ES-I3 (cell line): ENCODE measurements around the gene PPP3R1.

Experiments used
- H3K36me3 ChIP-seq: 2 replicates; pipeline ENCODE4 v1.6.1; 2013; ENCODE audit warnings: mild to moderate bottlenecking, low read length, control low read depth, moderate library complexity; ENCODE audit not compliant: insufficient read depth
- H3K4me1 ChIP-seq: 2 replicates; pipeline ENCODE4 v1.6.1; 2013; ENCODE audit warnings: mild to moderate bottlenecking, control low read depth, low read length; ENCODE audit not compliant: insufficient read depth
- H3K9ac ChIP-seq: 2 replicates; pipeline ENCODE4 v1.6.1; 2013; ENCODE audit warnings: low read depth, mild to moderate bottlenecking, low read length, moderate library complexity
- H3K9me3 ChIP-seq: 2 replicates; pipeline ENCODE4 v1.6.1; 2013; ENCODE audit warnings: mild to moderate bottlenecking, low read length, moderate library complexity; ENCODE audit not compliant: control insufficient read depth, insufficient read depth

PPP3R1 gene

GRCh38 chr2:68248806-68249205 lies 3.5 kb downstream of the PPP3R1 start:
- Histone ChIP-seq H3K9ac (no peak overlapping the region), H3K36me3 (no peaks in the 10 kb centered on the region), H3K4me1 (peaks cover 21% of the 10 kb centered on the region; the same call in 1 of the 2 replicates), H3K9me3 (no peaks in the 10 kb centered on the region)

DNA sequence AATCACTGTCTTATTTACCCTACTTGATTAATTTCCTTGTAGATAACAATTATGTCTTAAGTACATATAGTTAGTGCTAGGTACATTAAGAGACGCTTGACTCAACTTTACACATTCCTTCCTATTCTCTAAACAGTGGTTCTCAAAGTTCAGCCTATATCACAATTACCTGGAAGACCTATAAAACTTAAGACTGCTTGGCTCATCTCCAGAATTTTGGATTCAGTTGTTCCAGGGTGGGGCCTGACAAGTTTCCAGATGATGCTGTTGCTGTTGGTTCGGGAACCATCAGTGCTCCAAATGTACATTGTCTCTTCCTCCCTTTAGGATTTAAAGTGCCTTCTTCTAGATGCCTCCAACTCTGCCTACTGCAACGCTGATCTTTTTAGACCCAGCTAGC lies 4.0 kb downstream of the PPP3R1 start:
- no peak overlapping the region for H3K9ac ChIP-seq
- no peaks in the 10 kb centered on the region for H3K9me3 ChIP-seq
- peaks cover 21% of the 10 kb centered on the region; the same call in 1 of the 2 replicates for H3K4me1 ChIP-seq
- no peaks in the 10 kb centered on the region for H3K36me3 ChIP-seq

DNA sequence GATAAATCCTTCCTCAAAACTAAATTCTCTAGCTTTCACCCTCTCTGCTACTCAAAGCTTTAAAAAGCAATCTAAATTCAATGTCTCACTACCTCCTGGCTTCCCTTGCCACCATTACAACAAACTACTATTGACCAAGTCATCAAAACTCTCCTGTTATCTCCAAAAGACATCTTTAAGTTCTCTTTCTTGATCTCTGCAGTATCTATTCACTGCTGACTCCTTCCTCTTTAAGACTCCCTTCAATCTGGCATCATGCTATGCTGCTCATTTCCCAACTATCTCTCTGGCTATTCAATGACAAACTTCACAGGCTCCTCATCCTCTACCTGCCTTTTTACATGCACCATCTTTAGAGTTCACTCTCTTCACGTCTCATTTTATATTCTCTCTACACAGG lies 5.9 kb downstream of the PPP3R1 start:
- Histone ChIP-seq H3K36me3 (no peaks in the 10 kb centered on the region), H3K9me3 (no peaks in the 10 kb centered on the region), H3K9ac (no peak overlapping the region), H3K4me1 (peaks cover 21% of the 10 kb centered on the region; the same call in 1 of the 2 replicates)

GRCh38 chr2:68245672-68246071 lies 6.7 kb downstream of the PPP3R1 start:
- no peak overlapping the region for H3K9ac ChIP-seq
- peaks cover 27% of the 10 kb centered on the region for H3K4me1 ChIP-seq
- H3K9me3 ChIP-seq, result no peaks in the 10 kb centered on the region
- H3K36me3 ChIP-seq, result no peaks in the 10 kb centered on the region

GRCh38 chr2:68245066-68245465 lies 7.3 kb downstream of the PPP3R1 start:
- Histone ChIP-seq H3K4me1 (peaks cover 30% of the 10 kb centered on the region), H3K36me3 (no peaks in the 10 kb centered on the region), H3K9me3 (no peaks in the 10 kb centered on the region), H3K9ac (no peak overlapping the region)

GRCh38 chr2:68244456-68244855 lies 7.9 kb downstream of the PPP3R1 start:
- Histone ChIP-seq H3K4me1 (peaks cover 30% of the 10 kb centered on the region), H3K9ac (no peak overlapping the region), H3K9me3 (no peaks in the 10 kb centered on the region), H3K36me3 (no peaks in the 10 kb centered on the region)

DNA sequence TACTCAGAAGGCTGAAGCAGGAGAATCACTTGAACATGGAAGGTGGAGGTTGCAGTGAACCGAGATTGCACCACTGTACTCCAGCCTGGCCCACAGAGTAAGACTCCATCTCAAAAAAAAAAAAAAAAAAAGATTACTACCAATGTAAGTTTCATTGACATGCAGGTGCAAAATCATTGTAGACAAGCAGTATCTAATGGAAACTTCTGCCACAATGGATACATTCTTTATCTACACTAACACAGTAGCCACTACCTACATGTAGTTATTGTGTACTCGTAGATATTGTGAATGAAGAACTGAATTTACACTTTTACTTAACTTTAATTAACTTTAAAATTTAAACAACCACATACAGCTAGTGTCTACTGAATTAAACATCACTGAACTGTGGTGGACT lies 10.6 kb downstream of the PPP3R1 start:
- no peak overlapping the region for H3K9ac ChIP-seq
- H3K36me3 ChIP-seq, result no peaks in the 10 kb centered on the region
- H3K9me3 ChIP-seq, result no peaks in the 10 kb centered on the region
- H3K4me1 ChIP-seq, result peaks cover 41% of the 10 kb centered on the region

DNA sequence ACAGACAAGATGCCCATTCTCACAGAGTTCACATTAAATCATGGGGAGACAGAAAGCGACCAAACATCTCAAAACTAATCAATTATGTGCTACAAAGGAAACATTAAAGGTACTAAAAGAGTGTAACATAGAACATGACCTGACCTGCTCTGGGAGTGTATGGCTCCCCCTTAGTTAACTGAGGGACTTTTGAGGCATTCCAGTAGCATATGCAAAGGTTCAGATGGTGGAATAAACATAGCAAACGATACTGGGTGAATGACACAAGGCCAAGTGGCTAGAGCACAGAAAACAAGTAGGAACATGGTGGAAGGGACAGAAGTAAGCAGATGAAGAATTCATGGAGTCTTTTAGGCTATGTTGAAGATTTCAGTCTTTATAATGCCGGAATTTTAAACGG lies 11.9 kb downstream of the PPP3R1 start:
- Histone ChIP-seq H3K4me1 (peaks cover 41% of the 10 kb centered on the region), H3K9ac (no peak overlapping the region), H3K36me3 (no peaks in the 10 kb centered on the region), H3K9me3 (no peaks in the 10 kb centered on the region)

- peaks cover 40% of the 10 kb centered on the region for H3K4me1 ChIP-seq
- H3K9me3 ChIP-seq, result no peaks in the 10 kb centered on the region
- H3K9ac ChIP-seq, result no peak overlapping the region
- no peaks in the 10 kb centered on the region for H3K36me3 ChIP-seq
These were observed 13.1 kb downstream of the PPP3R1 start for GRCh38 chr2:68238955-68239822.

GRCh38 chr2:68237976-68238580 lies 14.3 kb downstream of the PPP3R1 start:
- Histone ChIP-seq H3K4me1 (peaks cover 37% of the 10 kb centered on the region), H3K9me3 (no peaks in the 10 kb centered on the region), H3K9ac (no peak overlapping the region), H3K36me3 (no peaks in the 10 kb centered on the region)

DNA sequence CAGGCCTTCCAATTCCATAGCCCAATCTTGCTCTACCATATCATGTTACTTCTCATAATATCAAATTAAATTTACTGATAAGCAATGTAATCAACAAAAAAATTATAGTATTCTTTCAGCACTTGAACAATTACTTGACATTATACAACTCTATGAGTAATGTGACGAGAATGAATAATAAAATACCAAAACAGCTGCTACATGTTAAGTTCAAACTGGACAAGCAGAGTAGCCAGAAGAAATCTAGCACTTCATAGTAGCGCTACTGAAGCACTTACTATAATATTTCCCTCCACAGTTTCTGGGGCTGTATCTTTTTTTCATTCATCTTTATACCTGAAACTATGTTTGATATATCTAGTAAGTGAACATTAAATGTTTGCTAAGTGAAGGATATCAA lies 14.9 kb downstream of the PPP3R1 start:
- H3K9ac ChIP-seq, result no peak overlapping the region
- no peaks in the 10 kb centered on the region for H3K36me3 ChIP-seq
- H3K4me1 ChIP-seq, result peaks cover 37% of the 10 kb centered on the region
- no peaks in the 10 kb centered on the region for H3K9me3 ChIP-seq

- Histone ChIP-seq H3K4me1 (peaks cover 37% of the 10 kb centered on the region), H3K36me3 (no peaks in the 10 kb centered on the region), H3K9ac (no peak overlapping the region), H3K9me3 (no peaks in the 10 kb centered on the region)
These were observed 15.5 kb downstream of the PPP3R1 start for GRCh38 chr2:68236876-68237275.

DNA sequence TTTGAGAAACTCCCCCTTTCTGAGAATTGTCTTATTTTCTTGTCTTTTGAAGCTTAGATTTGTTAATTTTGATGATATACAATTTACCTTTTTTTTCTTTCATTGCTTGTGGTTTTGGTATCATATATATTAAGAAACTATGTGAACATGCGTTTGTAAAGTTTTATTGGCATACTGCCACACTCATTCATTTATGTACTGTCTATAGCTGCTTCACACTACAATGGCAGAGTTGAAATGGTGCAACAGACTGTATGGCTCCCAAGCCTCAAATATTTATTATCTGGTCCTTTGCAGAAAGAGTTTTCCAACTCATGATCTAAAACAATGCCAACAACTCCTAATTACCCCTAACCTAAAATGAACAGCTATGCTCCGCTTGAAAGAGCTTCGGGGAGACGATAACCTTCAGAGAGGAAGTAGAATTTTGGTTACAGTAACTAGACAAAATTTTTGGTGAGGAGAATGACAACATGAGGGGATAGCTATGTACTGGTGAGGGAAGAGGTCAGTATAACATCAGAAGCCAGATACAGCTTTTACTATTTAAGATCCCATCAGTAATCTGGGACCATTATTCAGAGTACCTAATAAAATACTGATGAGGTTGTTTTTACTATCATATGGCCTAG lies 16.1 kb downstream of the PPP3R1 start:
- H3K9ac ChIP-seq, result no peak overlapping the region
- no peaks in the 10 kb centered on the region for H3K36me3 ChIP-seq
- peaks cover 37% of the 10 kb centered on the region for H3K4me1 ChIP-seq
- no peaks in the 10 kb centered on the region for H3K9me3 ChIP-seq

GRCh38 chr2:68235090-68235489 lies 17.2 kb downstream of the PPP3R1 start:
- no peaks in the 10 kb centered on the region for H3K9me3 ChIP-seq
- H3K9ac ChIP-seq, result no peak overlapping the region
- H3K36me3 ChIP-seq, result no peaks in the 10 kb centered on the region
- H3K4me1 ChIP-seq, result peaks cover 32% of the 10 kb centered on the region

DNA sequence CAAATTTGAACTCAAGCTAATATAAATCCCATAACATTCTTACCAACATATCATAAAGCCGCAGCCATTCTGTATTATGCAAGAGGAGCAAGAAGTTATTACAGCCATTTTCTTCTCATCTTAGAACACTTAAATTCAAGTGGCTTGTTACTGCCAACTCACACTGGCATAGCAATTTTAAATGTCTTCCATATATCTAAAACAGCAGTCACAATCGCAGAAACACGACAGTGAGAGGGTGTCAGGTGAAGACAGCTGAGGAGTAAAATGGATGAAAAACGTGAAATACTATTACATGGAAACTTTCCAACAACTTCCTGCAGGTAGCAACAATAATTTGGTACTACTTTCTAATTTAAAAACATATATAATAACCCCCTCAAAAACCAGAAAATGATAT lies 17.9 kb downstream of the PPP3R1 start:
- Histone ChIP-seq H3K36me3 (no peaks in the 10 kb centered on the region), H3K9me3 (no peaks in the 10 kb centered on the region), H3K4me1 (peaks cover 25% of the 10 kb centered on the region), H3K9ac (no peak overlapping the region)
